ENCODE data around the gene STK10. TPM values are rescaled to one million over a fixed set of nuclear protein-coding genes. Genes with fewer than 3 reads are reported as not detected.

STK10 gene
- total and polyA plus RNA-seq, 9 of the 15 experiments (the other 6 are each of a cell fraction or from before 2014, with no cell fraction given) = 0.30 to 6.7 (median 2.4) TPM

DNA sequence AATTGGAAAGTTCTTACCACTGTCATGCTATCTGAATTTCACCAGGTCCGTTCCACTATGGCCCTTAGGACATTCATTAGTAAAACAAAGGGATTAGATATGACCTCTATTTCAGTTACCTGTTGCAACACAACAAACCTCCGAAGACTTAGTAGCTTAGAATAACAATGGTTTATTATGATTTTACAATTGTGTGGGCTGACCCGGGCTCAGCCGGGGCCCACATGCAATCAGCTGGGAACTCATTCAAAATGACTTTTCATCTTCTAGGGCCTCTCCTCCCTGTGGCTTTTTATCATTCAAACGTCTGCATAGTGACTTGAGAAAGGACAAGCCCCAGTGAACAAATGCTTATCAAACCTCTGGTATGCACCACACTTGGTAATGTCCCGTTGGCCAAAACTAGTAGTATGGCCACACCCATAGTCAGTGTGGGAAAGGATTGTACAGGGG lies 179.3 kb downstream of the STK10 start (continued):
- TF ChIP-seq SMARCE1 (IDR thresholded peaks at IDR 0.05) (peak; percentile 34; the same call in 1 of the 2 replicates), CBFA2T2 (conservative IDR thresholded peaks at IDR 0.05) (peak; percentile 67), CTBP1 (IDR thresholded peaks at IDR 0.05; ENCODE audit: borderline replicate concordance) (peak; percentile 53; the same call in 1 of the 2 replicates), MEIS2 (IDR thresholded peaks at IDR 0.05; ENCODE audit: partially characterized antibody) (peak; percentile 33)
- TF ChIP-seq, protein P1, sequence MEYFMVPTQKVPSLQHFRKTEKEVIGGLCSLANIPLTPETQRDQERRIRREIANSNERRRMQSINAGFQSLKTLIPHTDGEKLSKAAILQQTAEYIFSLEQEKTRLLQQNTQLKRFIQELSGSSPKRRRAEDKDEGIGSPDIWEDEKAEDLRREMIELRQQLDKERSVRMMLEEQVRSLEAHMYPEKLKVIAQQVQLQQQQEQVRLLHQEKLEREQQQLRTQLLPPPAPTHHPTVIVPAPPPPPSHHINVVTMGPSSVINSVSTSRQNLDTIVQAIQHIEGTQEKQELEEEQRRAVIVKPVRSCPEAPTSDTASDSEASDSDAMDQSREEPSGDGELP (CRISPR knock-in tag; IDR thresholded peaks at IDR 0.05; ENCODE audit: borderline replicate concordance) = peak; percentile 84

DNA sequence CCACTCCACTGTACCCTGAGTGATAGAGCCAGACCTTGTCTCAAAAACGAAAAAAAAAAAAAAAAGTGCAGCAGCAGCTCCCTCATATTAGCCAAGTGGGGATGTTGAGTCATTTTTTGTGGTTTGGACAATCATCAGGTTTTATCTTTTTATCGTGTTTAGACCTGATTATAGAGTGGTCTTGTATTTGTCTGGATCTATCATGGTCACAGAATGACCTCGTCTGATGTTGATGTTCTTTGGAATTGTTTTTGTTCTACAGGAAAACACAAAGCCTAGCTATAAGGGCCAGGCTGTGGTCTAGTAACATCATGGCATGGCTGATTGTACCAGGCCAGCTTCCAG lies 179.9 kb downstream of the STK10 start:
- no peaks in the 10 kb centered on the region for H3K9me1 ChIP-seq (ENCODE audit: control insufficient read depth, insufficient read depth, low read length)
- no peak for FAIRE-seq
- DNase-seq (ENCODE audit: extremely low read depth in 1 of 4, low spot score in 3 of 4) = no peak
- no peaks in the 10 kb centered on the region for H3K36me3 ChIP-seq (ENCODE audit: control insufficient read depth, insufficient read depth, low read length)
- CTCF ChIA-PET (ENCODE audit: low intra/inter-chr PET ratio) = no interaction called here
- H2AFZ ChIP-seq (ENCODE audit: low read depth, low read length) = no peak overlapping the region
- H4K20me1 ChIP-seq (replicated peaks; ENCODE audit: control insufficient read depth, insufficient read depth, low read length) = peaks cover 6% of the 10 kb centered on the region
- intact Hi-C loops (cut with micrococcal nuclease) (loop anchor here (5.0 kb wide), 1 partner anchor 56 kb away; no protein-coding TSS in a partner anchor), in situ Hi-C loops (cut with MboI) (no loop called here)
- no peak overlapping the region for H3K9ac ChIP-seq (ENCODE audit: insufficient read depth in 1 of 2, low read depth in 2 of 2, low read length in 2 of 2)
- no peak for ATAC-seq
- TF ChIP-seq HLTF (IDR thresholded peaks at IDR 0.05) (no peak), RB1 (IDR thresholded peaks at IDR 0.05; ENCODE audit: low read depth) (no peak), MTA2 (IDR thresholded peaks at IDR 0.05; ENCODE audit: low read depth) (no peak), ZNF282 (CRISPR knock-in tag; IDR thresholded peaks at IDR 0.05) (no peak), SREBF1 (IDR thresholded peaks at IDR 0.05; ENCODE audit: borderline replicate concordance, low read depth, low read length) (no peak), ZNF239 (CRISPR knock-in tag; IDR thresholded peaks at IDR 0.05) (no peak), GABPB2 (CRISPR knock-in tag; conservative IDR thresholded peaks at IDR 0.05) (no peak), ZNF830 (CRISPR knock-in tag; IDR thresholded peaks at IDR 0.05) (no peak)
- TF ChIP-seq, protein P2, sequence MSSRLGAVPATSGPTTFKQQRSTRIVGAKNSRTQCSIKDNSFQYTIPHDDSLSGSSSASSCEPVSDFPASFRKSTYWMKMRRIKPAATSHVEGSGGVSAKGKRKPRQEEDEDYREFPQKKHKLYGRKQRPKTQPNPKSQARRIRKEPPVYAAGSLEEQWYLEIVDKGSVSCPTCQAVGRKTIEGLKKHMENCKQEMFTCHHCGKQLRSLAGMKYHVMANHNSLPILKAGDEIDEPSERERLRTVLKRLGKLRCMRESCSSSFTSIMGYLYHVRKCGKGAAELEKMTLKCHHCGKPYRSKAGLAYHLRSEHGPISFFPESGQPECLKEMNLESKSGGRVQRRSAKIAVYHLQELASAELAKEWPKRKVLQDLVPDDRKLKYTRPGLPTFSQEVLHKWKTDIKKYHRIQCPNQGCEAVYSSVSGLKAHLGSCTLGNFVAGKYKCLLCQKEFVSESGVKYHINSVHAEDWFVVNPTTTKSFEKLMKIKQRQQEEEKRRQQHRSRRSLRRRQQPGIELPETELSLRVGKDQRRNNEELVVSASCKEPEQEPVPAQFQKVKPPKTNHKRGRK (tag; IDR thresholded peaks at IDR 0.05) = no peak
- TF ChIP-seq, protein P3, sequence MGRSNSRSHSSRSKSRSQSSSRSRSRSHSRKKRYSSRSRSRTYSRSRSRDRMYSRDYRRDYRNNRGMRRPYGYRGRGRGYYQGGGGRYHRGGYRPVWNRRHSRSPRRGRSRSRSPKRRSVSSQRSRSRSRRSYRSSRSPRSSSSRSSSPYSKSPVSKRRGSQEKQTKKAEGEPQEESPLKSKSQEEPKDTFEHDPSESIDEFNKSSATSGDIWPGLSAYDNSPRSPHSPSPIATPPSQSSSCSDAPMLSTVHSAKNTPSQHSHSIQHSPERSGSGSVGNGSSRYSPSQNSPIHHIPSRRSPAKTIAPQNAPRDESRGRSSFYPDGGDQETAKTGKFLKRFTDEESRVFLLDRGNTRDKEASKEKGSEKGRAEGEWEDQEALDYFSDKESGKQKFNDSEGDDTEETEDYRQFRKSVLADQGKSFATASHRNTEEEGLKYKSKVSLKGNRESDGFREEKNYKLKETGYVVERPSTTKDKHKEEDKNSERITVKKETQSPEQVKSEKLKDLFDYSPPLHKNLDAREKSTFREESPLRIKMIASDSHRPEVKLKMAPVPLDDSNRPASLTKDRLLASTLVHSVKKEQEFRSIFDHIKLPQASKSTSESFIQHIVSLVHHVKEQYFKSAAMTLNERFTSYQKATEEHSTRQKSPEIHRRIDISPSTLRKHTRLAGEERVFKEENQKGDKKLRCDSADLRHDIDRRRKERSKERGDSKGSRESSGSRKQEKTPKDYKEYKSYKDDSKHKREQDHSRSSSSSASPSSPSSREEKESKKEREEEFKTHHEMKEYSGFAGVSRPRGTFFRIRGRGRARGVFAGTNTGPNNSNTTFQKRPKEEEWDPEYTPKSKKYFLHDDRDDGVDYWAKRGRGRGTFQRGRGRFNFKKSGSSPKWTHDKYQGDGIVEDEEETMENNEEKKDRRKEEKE (IDR thresholded peaks at IDR 0.05; ENCODE audit: borderline replicate concordance in 1 of 2, control insufficient read depth in 1 of 2, low read depth in 2 of 2, low read length in 1 of 2) = no peak
- BruUV-seq (replicated peaks) = no TSS peak
- POLR2A ChIA-PET = interaction anchor here (0.6 to 1.1 kb wide), 5 partner anchors 12 to 426 kb away, joined by 3 to 4 read pairs (median 3); no protein-coding TSS in a partner anchor
- no peaks in the 10 kb centered on the region for H3K27me3 ChIP-seq (ENCODE audit: control insufficient read depth in 2 of 2, insufficient read depth in 2 of 2, low read length in 2 of 2)
- H3K4me3 ChIP-seq = no peak overlapping the region
- 11% methylated on average over 2 of the region's 3 CpGs for WGBS (ENCODE audit: insufficient coverage, low coverage, missing lambda C conversion rate)
- H3K4me2 ChIP-seq (ENCODE audit: insufficient read depth, low read length) = no peak overlapping the region
- no peaks in the 10 kb centered on the region for H3K9me3 ChIP-seq (replicated peaks; ENCODE audit: control insufficient read depth, insufficient read depth, low read depth, low read length)
- H3K4me1 ChIP-seq (replicated peaks in 1 of 2; ENCODE audit: control insufficient read depth in 2 of 2, insufficient read depth in 2 of 2, low read length in 2 of 2) = peaks cover 19 to 26% of the 10 kb centered on the region in 2 experiments; a peak in 4 of 5 replicates
- no peak overlapping the region for H3K27ac ChIP-seq (ENCODE audit: extremely low read depth, low read depth, low read length)
- peaks cover 40% of the 10 kb centered on the region for H3K79me2 ChIP-seq (ENCODE audit: control insufficient read depth, insufficient read depth, low read length)
